Measurements from ENCODE around the gene ADGB. TPM values are rescaled to one million over a fixed set of nuclear protein-coding genes. Genes with fewer than 3 reads are reported as not detected.

The ADGB gene
- total RNA-seq, 1 donor from 2014 or later: 6.2 TPM

GRCh38 chr6:146861029-146861563 lies 262.3 kb downstream of the ADGB start:
- Histone ChIP-seq H3K4me3 (no peak overlapping the region), H3K9me3 (no peaks in the 10 kb centered on the region), H3K36me3 (no peaks in the 10 kb centered on the region), H3K4me1 (peaks cover 6% of the 10 kb centered on the region), H3K27ac (no peak overlapping the region), H3K27me3 (ENCODE audit: low read depth) (no peaks in the 10 kb centered on the region)
- DNase-seq (no peak), ATAC-seq (no peak)
- no peak for TF ChIP-seq CTCF (IDR thresholded peaks at IDR 0.05)
- intact Hi-C loops (cut with DNase I): no loop called here

GRCh38 chr6:146861716-146862115 lies 262.9 kb downstream of the ADGB start:
- DNase-seq (no peak), ATAC-seq (no peak)
- H3K27ac ChIP-seq: no peak overlapping the region
- no peak overlapping the region for H3K4me3 ChIP-seq
- no peak for TF ChIP-seq CTCF (IDR thresholded peaks at IDR 0.05)
- H3K4me1 ChIP-seq: peaks cover 6% of the 10 kb centered on the region
- no peaks in the 10 kb centered on the region for H3K9me3 ChIP-seq
- intact Hi-C loops (cut with DNase I): no loop called here
- H3K27me3 ChIP-seq (ENCODE audit: low read depth): no peaks in the 10 kb centered on the region
- no peaks in the 10 kb centered on the region for H3K36me3 ChIP-seq

GRCh38 chr6:146862508-146862919 lies 263.7 kb downstream of the ADGB start:
- H3K4me3 ChIP-seq: no peak overlapping the region
- no peaks in the 10 kb centered on the region for H3K27me3 ChIP-seq (ENCODE audit: low read depth)
- no peaks in the 10 kb centered on the region for H3K36me3 ChIP-seq
- TF ChIP-seq CTCF (IDR thresholded peaks at IDR 0.05): no peak
- DNase-seq (no peak), ATAC-seq (no peak)
- intact Hi-C loops (cut with DNase I): no loop called here
- peaks cover 6% of the 10 kb centered on the region for H3K4me1 ChIP-seq
- no peak overlapping the region for H3K27ac ChIP-seq
- no peaks in the 10 kb centered on the region for H3K9me3 ChIP-seq

GRCh38 chr6:146864300-146864699 lies 265.5 kb downstream of the ADGB start:
- intact Hi-C loops (cut with DNase I): no loop called here
- no peak for DNase-seq
- no peak for ATAC-seq
- no peak overlapping the region for H3K4me3 ChIP-seq
- no peak overlapping the region for H3K27ac ChIP-seq
- H3K36me3 ChIP-seq: no peaks in the 10 kb centered on the region
- no peaks in the 10 kb centered on the region for H3K27me3 ChIP-seq (ENCODE audit: low read depth)
- no peaks in the 10 kb centered on the region for H3K4me1 ChIP-seq
- no peak for TF ChIP-seq CTCF (IDR thresholded peaks at IDR 0.05)
- H3K9me3 ChIP-seq: no peaks in the 10 kb centered on the region

GRCh38 chr6:146864885-146865284 lies 266.1 kb downstream of the ADGB start:
- H3K36me3 ChIP-seq: no peaks in the 10 kb centered on the region
- ATAC-seq (no peak), DNase-seq (no peak)
- no peaks in the 10 kb centered on the region for H3K27me3 ChIP-seq (ENCODE audit: low read depth)
- TF ChIP-seq CTCF (IDR thresholded peaks at IDR 0.05): no peak
- intact Hi-C loops (cut with DNase I): no loop called here
- H3K4me1 ChIP-seq: no peaks in the 10 kb centered on the region
- H3K27ac ChIP-seq: no peak overlapping the region
- H3K4me3 ChIP-seq: no peak overlapping the region
- H3K9me3 ChIP-seq: no peaks in the 10 kb centered on the region

Other genes with a start within 250 kb of the ADGB start
- gene RAB32, start 55.1 kb upstream of the ADGB start, total RNA-seq: 36.9 TPM

All from lower lobe of right lung (tissue), 2 donors.